Measurements from ENCODE around the gene UFD1. TPM values are rescaled to one million over a fixed set of nuclear protein-coding genes. Genes with fewer than 3 reads are reported as not detected.

UFD1 gene
- total RNA-seq, 1 donor from 2014 or later = 36.2 TPM

GRCh38 chr22:19499880-19500242, 20.9 kb upstream of the UFD1 start:
- intact Hi-C loops (cut with DNase I) = loop anchor here (5.0 kb wide), 1 partner anchor 132 kb away; no protein-coding TSS in a partner anchor
- no peak for DNase-seq (ENCODE audit: low spot score)

- intact Hi-C loops (cut with DNase I) = loop anchor here (5.0 kb wide), 1 partner anchor 133 kb away; no protein-coding TSS in a partner anchor
- DNase-seq (ENCODE audit: low spot score) = no peak
Measured at GRCh38 chr22:19499236-19499879, 20.4 kb upstream of the UFD1 start.

GRCh38 chr22:19498866-19499190, 19.8 kb upstream of the UFD1 start:
- no peak for DNase-seq (ENCODE audit: low spot score)
- intact Hi-C loops (cut with DNase I) = loop anchor here (5.0 kb wide), 1 partner anchor 133 kb away; no protein-coding TSS in a partner anchor

GRCh38 chr22:19498154-19498865, 19.3 kb upstream of the UFD1 start:
- intact Hi-C loops (cut with DNase I) = loop anchor here (5.0 kb wide), 1 partner anchor 134 kb away; no protein-coding TSS in a partner anchor
- no peak for DNase-seq (ENCODE audit: low spot score)

GRCh38 chr22:19497245-19497644, 18.3 kb upstream of the UFD1 start:
- DNase-seq (ENCODE audit: low spot score) = no peak
- intact Hi-C loops (cut with DNase I) = loop anchor here (5.0 kb wide), 1 partner anchor 135 kb away; no protein-coding TSS in a partner anchor

- DNase-seq (ENCODE audit: low spot score) = no peak
- intact Hi-C loops (cut with DNase I) = loop anchor here (5.0 kb wide), 1 partner anchor 136 kb away; no protein-coding TSS in a partner anchor
Measured at GRCh38 chr22:19496324-19496630, 17.3 kb upstream of the UFD1 start.

- DNase-seq (ENCODE audit: low spot score) = no peak
- intact Hi-C loops (cut with DNase I) = loop anchor here (5.0 kb wide), 1 partner anchor 137 kb away; no protein-coding TSS in a partner anchor
Measured at GRCh38 chr22:19495562-19496323, 16.8 kb upstream of the UFD1 start.

- intact Hi-C loops (cut with DNase I) = loop anchor here (5.0 kb wide), 1 partner anchor 138 kb away; no protein-coding TSS in a partner anchor
- no peak for DNase-seq (ENCODE audit: low spot score)
Measured at GRCh38 chr22:19494676-19495173, 15.7 kb upstream of the UFD1 start.

- no peak for DNase-seq (ENCODE audit: low spot score)
- intact Hi-C loops (cut with DNase I) = no loop called here
Measured at GRCh38 chr22:19494001-19494560, 15.1 kb upstream of the UFD1 start.

GRCh38 chr22:19492504-19493174, 13.6 kb upstream of the UFD1 start:
- intact Hi-C loops (cut with DNase I) = no loop called here
- no peak for DNase-seq (ENCODE audit: low spot score)

GRCh38 chr22:19490628-19491230, 11.7 kb upstream of the UFD1 start:
- intact Hi-C loops (cut with DNase I) = no loop called here
- DNase-seq (ENCODE audit: low spot score) = no peak

- intact Hi-C loops (cut with DNase I) = no loop called here
- DNase-seq (ENCODE audit: low spot score) = no peak
Measured at GRCh38 chr22:19488884-19489843, 10.2 kb upstream of the UFD1 start.

GRCh38 chr22:19488285-19488684, 9.3 kb upstream of the UFD1 start:
- DNase-seq (ENCODE audit: low spot score) = no peak
- intact Hi-C loops (cut with DNase I) = no loop called here

- intact Hi-C loops (cut with DNase I) = no loop called here
- DNase-seq (ENCODE audit: low spot score) = no peak
Measured at GRCh38 chr22:19483481-19484244, 4.7 kb upstream of the UFD1 start.

- no peak for DNase-seq (ENCODE audit: low spot score)
- intact Hi-C loops (cut with DNase I) = no loop called here
Measured at GRCh38 chr22:19482297-19482696, 3.3 kb upstream of the UFD1 start.

GRCh38 chr22:19480789-19481188, 1.8 kb upstream of the UFD1 start:
- intact Hi-C loops (cut with DNase I) = no loop called here
- DNase-seq (ENCODE audit: low spot score) = no peak

GRCh38 chr22:19480173-19480568, 1.2 kb upstream of the UFD1 start:
- no peak for DNase-seq (ENCODE audit: low spot score)
- intact Hi-C loops (cut with DNase I) = no loop called here
